ENCODE data around the gene PCDHGA1. TPM values are rescaled to one million over a fixed set of nuclear protein-coding genes. Genes with fewer than 3 reads are reported as not detected.

The PCDHGA1 gene
- total and polyA plus RNA-seq, 2 of the 4 experiments (the other 2 are of a cell fraction) = 0.90 to 0.92 TPM

GRCh38 chr5:141492168-141492885 is 162.0 kb downstream of the PCDHGA1 start:
- no peak overlapping the region for H2BK15ac ChIP-seq (ENCODE audit: low read depth, low read length)
- H3K36me3 ChIP-seq (ENCODE audit: control insufficient read depth, insufficient read depth, low read length) = peaks cover 37% of the 10 kb centered on the region
- no peak overlapping the region for H3K27ac ChIP-seq (ENCODE audit: insufficient read depth, low read length)
- 92% methylated on average over 23 of the region's 68 CpGs; no CpG with 5 or more reads in 1 of the 2 experiments for WGBS, 2 experiments (ENCODE audit: extremely low coverage in 2 of 2, insufficient read length in 1 of 2)
- no peak overlapping the region for H3K4me2 ChIP-seq (ENCODE audit: low read depth, low read length)
- TF ChIP-seq, protein P1, sequence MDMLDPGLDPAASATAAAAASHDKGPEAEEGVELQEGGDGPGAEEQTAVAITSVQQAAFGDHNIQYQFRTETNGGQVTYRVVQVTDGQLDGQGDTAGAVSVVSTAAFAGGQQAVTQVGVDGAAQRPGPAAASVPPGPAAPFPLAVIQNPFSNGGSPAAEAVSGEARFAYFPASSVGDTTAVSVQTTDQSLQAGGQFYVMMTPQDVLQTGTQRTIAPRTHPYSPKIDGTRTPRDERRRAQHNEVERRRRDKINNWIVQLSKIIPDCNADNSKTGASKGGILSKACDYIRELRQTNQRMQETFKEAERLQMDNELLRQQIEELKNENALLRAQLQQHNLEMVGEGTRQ (IDR thresholded peaks at IDR 0.05; ENCODE audit: low read depth, low read length) = no peak
- TF ChIP-seq POLR2A (IDR thresholded peaks at IDR 0.05; ENCODE audit: low read depth, low read length) (no peak), NFE2L2 (IDR thresholded peaks at IDR 0.05; ENCODE audit: low read depth, low read length) (no peak), ELK1 (IDR thresholded peaks at IDR 0.05; ENCODE audit: borderline replicate concordance, low read depth, low read length) (no peak), MAZ (IDR thresholded peaks at IDR 0.05; ENCODE audit: borderline replicate concordance, low read depth, low read length) (no peak), FOS (IDR thresholded peaks at IDR 0.05; ENCODE audit: low read depth, low read length) (no peak)
- H3K9me3 ChIP-seq (ENCODE audit: control insufficient read depth, insufficient read depth, low read length) = no peaks in the 10 kb centered on the region
- peaks cover 39% of the 10 kb centered on the region for H3K4me1 ChIP-seq (ENCODE audit: control insufficient read depth, insufficient read depth, low read length)
- POLR2A ChIA-PET (ENCODE audit: unreplicated experiment) = no interaction called here
- H3K79me1 ChIP-seq (ENCODE audit: low read depth in 1 of 2, low read length in 2 of 2) = peaks cover 23 to 64% of the 10 kb centered on the region in 2 experiments
- dilution Hi-C loops (cut with HindIII; ENCODE audit: low sequenced_read_pairs, unreplicated experiment) (no loop called here), intact Hi-C loops (cut with micrococcal nuclease) (no loop called here), in situ Hi-C loops (cut with MboI; ENCODE audit: low sequenced_read_pairs) (no loop called here)
- peaks cover 44% of the 10 kb centered on the region for H4K20me1 ChIP-seq (ENCODE audit: insufficient read depth, low read length)
- H2BK5ac ChIP-seq (ENCODE audit: low read depth, low read length, poor library complexity, severe bottlenecking) = no peak overlapping the region
- no peak overlapping the region for H2BK20ac ChIP-seq (ENCODE audit: low read depth, low read length)
- H4K5ac ChIP-seq (ENCODE audit: low read depth, low read length) = no peak overlapping the region; the same call in 1 of the 2 replicates
- H3K18ac ChIP-seq (ENCODE audit: low read depth, low read length) = no peak overlapping the region
- no peaks in the 10 kb centered on the region for H3K27me3 ChIP-seq (ENCODE audit: control insufficient read depth, insufficient read depth, low read length)
- no peak overlapping the region for H3K4ac ChIP-seq (ENCODE audit: low read depth, low read length)
- no peak overlapping the region for H3K14ac ChIP-seq (replicated peaks; ENCODE audit: low read depth, low read length)
- no peak overlapping the region for H3K9ac ChIP-seq (ENCODE audit: low read depth, low read length)
- H2AK9ac ChIP-seq (replicated peaks; ENCODE audit: low read depth, low read length, poor library complexity) = peak overlapping the region; percentile 5
- H2AK5ac ChIP-seq (ENCODE audit: low read depth, low read length) = no peak overlapping the region
- no peak overlapping the region for H3K56ac ChIP-seq (ENCODE audit: extremely low read depth, insufficient read depth, low read length)
- CTCF ChIA-PET = interaction anchor here (0.9 kb wide), 1 partner anchor 17 kb away, joined by 3 read pairs; no protein-coding TSS in a partner anchor
- H2AFZ ChIP-seq (replicated peaks; ENCODE audit: low read length, poor library complexity) = no peak overlapping the region
- H4K8ac ChIP-seq (ENCODE audit: low read depth in 2 of 2, low read length in 2 of 2) = no peak overlapping the region
- no peak overlapping the region for H3K23ac ChIP-seq (ENCODE audit: low read depth, low read length)
- no peak overlapping the region for H3K4me3 ChIP-seq (ENCODE audit: insufficient read depth, low read depth, low read length)
- H4K91ac ChIP-seq (ENCODE audit: insufficient read depth, low read depth, low read length) = no peak overlapping the region
- peaks cover 29% of the 10 kb centered on the region for H3K9me1 ChIP-seq (ENCODE audit: insufficient read depth, low read length)
- BruUV-seq (replicated peaks) = no TSS peak
- H2BK120ac ChIP-seq (ENCODE audit: low read depth, low read length) = no peak overlapping the region
- DNase-seq (no peak), ATAC-seq (ENCODE audit: low read depth) (no peak)
